A549 (cell line): ENCODE results near the gene SYNM. TPM values are rescaled to one million over a fixed set of nuclear protein-coding genes. Genes with fewer than 3 reads are reported as not detected.
A peak's percentile ranks its signal among the peaks of the same experiment; 100 is the strongest.
"Not testable (repeated sequence)": the region's sequence is repeated elsewhere in the genome, so short reads cannot be mapped to it uniquely, and the experiment has no call there.

Source experiments
- ATAC-seq, 2 experiments: fragments of 200-7000 bp in 1 of 2; fragments of >200 bp in 1 of 2; cut with Nextera tagmentation in 1 of 2; cut with Tn5 transposase in 1 of 2; 3 replicates each; pipeline versions ENCODE4 v1.8.0 to v1.9.1; 2018 to 2020; ENCODE audit warnings: mild to moderate bottlenecking in 1 of 2, moderate library complexity in 1 of 2
- CTCF ChIA-PET: fragments of 300-600 bp; sonication (Branson Sonifier 250); formaldehyde crosslinking; extraction: SDS; loops from one replicate; lab custom pipeline; 2021; ENCODE audit warnings: antibody characterized with exemption, inconsistent platforms; lab: Yijun Ruan, JAX
- POLR2A ChIA-PET: fragments of 350-600 bp; formaldehyde crosslinking; extraction: SDS; loops from one replicate; lab custom pipeline; 2021; ENCODE audit warnings: antibody characterized with exemption, inconsistent platforms; lab: Yijun Ruan, JAX
- DNase-seq, 2 experiments: peaks; one replicate each; pipeline versions ENCODE4 v3.0.0 to v3.0.0-alpha.2; 2011 to 2016; ENCODE audit warnings: low read depth in 1 of 2, low spot score in 1 of 2
- FAIRE-seq: peaks from 2 replicates; lab custom pipeline; 2011; peaks lifted over from hg19 to GRCh38; lab: Jason Lieb, UNC
- H3K27ac ChIP-seq, 2 experiments: fragments of >200 bp; sonication (Bioruptor Twin); formaldehyde crosslinking; 3 replicates each; pipeline ENCODE4 v1.5.1; 2016 to 2017
- H3K4me1 ChIP-seq: fragments of >200 bp; sonication (Bioruptor Twin); formaldehyde crosslinking; 3 replicates; pipeline ENCODE4 v1.6.1; 2016
- H3K4me2 ChIP-seq: fragments of >200 bp; sonication (Bioruptor Twin); formaldehyde crosslinking; 3 replicates; pipeline ENCODE4 v1.6.1; 2016
- H3K4me3 ChIP-seq: fragments of >200 bp; sonication (Bioruptor Twin); formaldehyde crosslinking; 3 replicates; pipeline ENCODE4 v1.5.1; 2016
- H3K9me3 ChIP-seq: fragments of >200 bp; sonication (Bioruptor Twin); formaldehyde crosslinking; 3 replicates; pipeline ENCODE4 v1.6.1; 2016
- BHLHE40 ChIP-seq: IDR thresholded peaks from 2 replicates; pipeline ENCODE4 v1.6.1; 2012; ENCODE audit warnings: low read depth, low read length, inconsistent platforms
- CEBPB ChIP-seq, 2 experiments: fragments of >200 bp in 1 of 2; sonication (Bioruptor Twin) in 1 of 2; formaldehyde crosslinking in 1 of 2; IDR thresholded peaks; 2 replicates each; pipeline ENCODE4 v1.6.1; 2012 to 2016
- EHF ChIP-seq: fragments of 250-450 bp; sonication (Bioruptor Pico); IDR thresholded peaks from 2 replicates; pipeline ENCODE4 v1.5.0; 2020; ENCODE audit warnings: mild to moderate bottlenecking
- ESRRA ChIP-seq: fragments of 150-350 bp; IDR thresholded peaks from 2 replicates; pipeline ENCODE4 v1.6.1; 2014; ENCODE audit warnings: mild to moderate bottlenecking, low read length, borderline replicate concordance
- FOSB ChIP-seq: fragments of 250-450 bp; sonication (Bioruptor Pico); IDR thresholded peaks from 2 replicates; pipeline ENCODE4 v1.5.0; 2020; ENCODE audit warnings: mild to moderate bottlenecking, moderate library complexity
- FOSL2 ChIP-seq, 2 experiments: fragments of 450-650 bp in 1 of 2; fragments of >200 bp in 1 of 2; sonication (Bioruptor Twin) in 1 of 2; formaldehyde crosslinking; IDR thresholded peaks; 2 replicates each; pipeline versions ENCODE4 v1.5.0 to v1.6.1; 2016 to 2020; ENCODE audit warnings: mild to moderate bottlenecking in 1 of 2, moderate library complexity in 1 of 2
- FOXS1 ChIP-seq: fragments of 250-450 bp; sonication (Bioruptor Pico); IDR thresholded peaks from 2 replicates; pipeline ENCODE4 v1.5.0; 2020; ENCODE audit warnings: mild to moderate bottlenecking, moderate library complexity
- HES2 ChIP-seq: fragments of >200 bp; sonication (Bioruptor Twin); formaldehyde crosslinking; IDR thresholded peaks from 2 replicates; pipeline ENCODE4 v1.6.1; 2016
- MAFK ChIP-seq: fragments of 450-650 bp; IDR thresholded peaks from 2 replicates; pipeline ENCODE4 v1.6.1; 2014; ENCODE audit not compliant: partially characterized antibody
- RAD21 ChIP-seq, 2 experiments: fragments of >200 bp in 1 of 2; sonication (Bioruptor Twin) in 1 of 2; formaldehyde crosslinking in 1 of 2; IDR thresholded peaks in 1 of 2; conservative IDR thresholded peaks in 1 of 2; 2 replicates in 1 of 2; 3 replicates in 1 of 2; pipeline ENCODE4 v1.6.1; 2012 to 2018; ENCODE audit warnings: inconsistent platforms in 1 of 2
- RFX5 ChIP-seq: fragments of 450-650 bp; IDR thresholded peaks from 2 replicates; pipeline ENCODE4 v1.7.1; 2014; ENCODE audit warnings: antibody characterized with exemption, mild to moderate bottlenecking, moderate library complexity
- RNF2 ChIP-seq: fragments of 200-600 bp; sonication (generic); IDR thresholded peaks from 2 replicates; pipeline ENCODE4 v1.6.1; 2016; ENCODE audit warnings: low read depth, mild to moderate bottlenecking, antibody characterized with exemption, moderate library complexity, borderline replicate concordance
- SMC3 ChIP-seq: fragments of >200 bp; sonication (Bioruptor Twin); formaldehyde crosslinking; IDR thresholded peaks from 3 replicates; pipeline ENCODE4 v1.6.1; 2018; ENCODE audit warnings: inconsistent platforms
- TP53 ChIP-seq: fragments of 250-450 bp; sonication (Bioruptor Pico); IDR thresholded peaks from 2 replicates; pipeline ENCODE4 v1.5.0; 2021; ENCODE audit warnings: mild to moderate bottlenecking, moderate library complexity
- ZFP36 ChIP-seq: fragments of 450-650 bp; IDR thresholded peaks from 2 replicates; pipeline ENCODE4 v1.6.1; 2014; ENCODE audit warnings: borderline replicate concordance; ENCODE audit not compliant: partially characterized antibody
- ZSCAN20 ChIP-seq: fragments of 250-450 bp; sonication (Bioruptor Pico); IDR thresholded peaks from 2 replicates; pipeline ENCODE4 v1.8.0; 2022; ENCODE audit warnings: mild to moderate bottlenecking, moderate library complexity
- WGBS: methylation state at CpG from one replicate; pipeline ENCODE4 v1.1.6; 2017; ENCODE audit errors: missing lambda C conversion rate; 5-methylcytosine and 5-hydroxymethylcytosine counted together
- polyA plus RNA-seq, 4 experiments: library from polyadenylated mRNA; depleted of rRNA in 3 of 4; stranded (reverse); fragments of >200 nt; fragmentation: RNase III in 1 of 4; extraction: RNeasy Plus Mini Kit Qiagen cat#74134 plus additional on column Dnase treatment in 1 of 4; gene quantifications; 2 replicates in 3 of 4; 3 replicates in 1 of 4; pipeline ENCODE4 v1.2.3, GENCODE V29; 2011 to 2017
- TF ChIP-seq, protein P1 (sequence below): fragments of >200 bp; sonication (Bioruptor Twin); formaldehyde crosslinking; IDR thresholded peaks from 3 replicates; pipeline ENCODE4 v1.5.1; 2016

SYNM gene
- polyA plus RNA-seq, 2 of the 4 experiments (the other 2 are of a cell fraction) = 22.6 to 37.7 TPM

DNA sequence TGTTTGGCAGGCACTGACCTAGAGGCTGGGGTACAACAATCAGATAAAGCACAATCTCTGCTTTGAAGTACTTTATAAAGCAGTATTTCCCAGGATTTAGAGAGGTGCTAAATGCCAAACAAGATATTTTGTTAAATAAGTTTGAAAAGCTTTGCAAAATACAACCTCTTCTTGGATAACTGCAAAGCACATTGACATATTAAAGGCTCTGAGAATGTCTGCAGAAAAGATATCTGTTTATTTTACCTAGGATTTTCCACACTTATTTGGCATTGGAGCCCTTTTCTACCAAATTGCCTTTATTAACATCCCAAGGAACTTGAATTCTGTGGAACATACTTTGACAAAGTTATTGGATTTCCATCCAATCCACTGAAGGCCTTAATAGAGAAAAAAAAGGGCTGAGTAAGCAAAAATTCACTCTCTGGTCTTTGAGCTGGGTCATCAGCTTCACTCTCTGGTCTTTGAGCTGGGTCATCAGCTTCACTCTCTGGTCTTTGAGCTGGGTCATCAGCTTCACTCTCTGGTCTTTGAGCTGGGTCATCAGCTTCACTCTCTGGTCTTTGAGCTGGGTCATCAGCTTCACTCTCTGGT, 29.7 kb upstream of the SYNM start:
- not testable (repeated sequence) for H3K9me3 ChIP-seq, FAIRE-seq, H3K4me2 ChIP-seq, ATAC-seq, DNase-seq, H3K4me3 ChIP-seq
- ChIA-PET CTCF (interaction anchor here (0.7 to 15.2 kb wide), 29 partner anchors 11 to 647 kb away, joined by 3 to 227 read pairs (median 7); no protein-coding TSS in a partner anchor), POLR2A (interaction anchor here (0.5 kb wide), 1 partner anchor 207 kb away, joined by 3 read pairs; no protein-coding TSS in a partner anchor)
- H3K4me1 ChIP-seq = peaks cover 14% of the 10 kb centered on the region
- peak overlapping the region in 1 of 2 experiments; percentile 79; a peak in 2 of 6 replicates for H3K27ac ChIP-seq
- TF ChIP-seq MAFK = peak; percentile 93

GRCh38 chr15:99076109-99076508, 28.8 kb upstream of the SYNM start:
- TF ChIP-seq HES2 (no peak), FOSB (CRISPR knock-in tag) (no peak), ZSCAN20 (no peak), TP53 (no peak), ZFP36 (no peak), FOSL2 (IDR thresholded peaks at IDR 0.05) (no peak), FOSL2 (CRISPR knock-in tag; IDR thresholded peaks at IDR 0.05) (no peak), EHF (no peak)
- Histone ChIP-seq H3K4me1 (peaks cover 11% of the 10 kb centered on the region), H3K27ac (peak overlapping the region; percentile 66 to 79), H3K4me3 (peak overlapping the region; percentile 8; the same call in 2 of the 3 replicates), H3K4me2 (peak overlapping the region; percentile 58), H3K9me3 (no peaks in the 10 kb centered on the region)
- ATAC-seq (no peak), FAIRE-seq (no peak), DNase-seq (no peak)
- ChIA-PET POLR2A (interaction anchor here (1.1 to 1.5 kb wide), 4 partner anchors 47 to 223 kb away, joined by 3 to 6 read pairs (median 4); no protein-coding TSS in a partner anchor), CTCF (interaction anchor here (0.7 to 15.2 kb wide), 95 partner anchors 10 to 649 kb away, joined by 3 to 227 read pairs (median 5); no protein-coding TSS in a partner anchor)
- 91% methylated on average over 2 of the region's 2 CpGs for WGBS

GRCh38 chr15:99076555-99077308, 28.1 kb upstream of the SYNM start:
- peak overlapping the region; percentile 66 to 79 for H3K27ac ChIP-seq
- ATAC-seq = peak; percentile 94 to 95
- CTCF ChIA-PET = interaction anchor here (0.5 to 15.2 kb wide), 108 partner anchors 9 to 728 kb away, joined by 3 to 227 read pairs (median 4); partner anchors contain the start of gene SYNM
- peak; percentile 96 for TF ChIP-seq SMC3
- TF ChIP-seq HES2 = no peak
- TF ChIP-seq RAD21 (conservative IDR thresholded peaks at IDR 0.05 in 1 of 2, IDR thresholded peaks at IDR 0.05 in 1 of 2) = peak; percentile 98 to 100
- 0 out of 4 replicates have a peak, but pooled peaks of 1 of the 2 experiments have one; percentile 15 for TF ChIP-seq CEBPB (IDR thresholded peaks at IDR 0.05)
- no peak for TF ChIP-seq RNF2
- peak; percentile 65; the same call in 1 of the 2 replicates for TF ChIP-seq ESRRA
- TF ChIP-seq FOXS1 (CRISPR knock-in tag) = no peak
- TF ChIP-seq, protein P1, sequence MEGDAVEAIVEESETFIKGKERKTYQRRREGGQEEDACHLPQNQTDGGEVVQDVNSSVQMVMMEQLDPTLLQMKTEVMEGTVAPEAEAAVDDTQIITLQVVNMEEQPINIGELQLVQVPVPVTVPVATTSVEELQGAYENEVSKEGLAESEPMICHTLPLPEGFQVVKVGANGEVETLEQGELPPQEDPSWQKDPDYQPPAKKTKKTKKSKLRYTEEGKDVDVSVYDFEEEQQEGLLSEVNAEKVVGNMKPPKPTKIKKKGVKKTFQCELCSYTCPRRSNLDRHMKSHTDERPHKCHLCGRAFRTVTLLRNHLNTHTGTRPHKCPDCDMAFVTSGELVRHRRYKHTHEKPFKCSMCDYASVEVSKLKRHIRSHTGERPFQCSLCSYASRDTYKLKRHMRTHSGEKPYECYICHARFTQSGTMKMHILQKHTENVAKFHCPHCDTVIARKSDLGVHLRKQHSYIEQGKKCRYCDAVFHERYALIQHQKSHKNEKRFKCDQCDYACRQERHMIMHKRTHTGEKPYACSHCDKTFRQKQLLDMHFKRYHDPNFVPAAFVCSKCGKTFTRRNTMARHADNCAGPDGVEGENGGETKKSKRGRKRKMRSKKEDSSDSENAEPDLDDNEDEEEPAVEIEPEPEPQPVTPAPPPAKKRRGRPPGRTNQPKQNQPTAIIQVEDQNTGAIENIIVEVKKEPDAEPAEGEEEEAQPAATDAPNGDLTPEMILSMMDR = peak; percentile 97
- no peak for TF ChIP-seq RFX5
- TF ChIP-seq BHLHE40 = no peak
- TF ChIP-seq, all 56 proteins: peak for 5
- peak overlapping the region; percentile 58 for H3K4me2 ChIP-seq
- no peaks in the 10 kb centered on the region for H3K9me3 ChIP-seq
- peak overlapping the region; percentile 8; the same call in 2 of the 3 replicates for H3K4me3 ChIP-seq
- 7% methylated on average over 10 of the region's 10 CpGs for WGBS
- DNase-seq (peak; percentile 80 to 91), FAIRE-seq (peak; percentile 99)
- H3K4me1 ChIP-seq = peaks cover 11% of the 10 kb centered on the region
- POLR2A ChIA-PET = interaction anchor here (0.6 to 1.5 kb wide), 6 partner anchors 47 to 428 kb away, joined by 3 to 6 read pairs (median 3); partner anchors contain the start of gene IGF1R
